Endothelial cell of umbilical vein (primary cell): ENCODE results near the gene LTF. TPM values are rescaled to one million over a fixed set of nuclear protein-coding genes. Genes with fewer than 3 reads are reported as not detected.

Experiments
- BruUV-seq: library from RNA; stranded (reverse); fragments of 400-500 nt; replicated peaks from 2 replicates; lab custom pipeline; 2021; lab: Mats Ljungman, UMichigan
- CTCF ChIA-PET: fragments of 300-600, 350-600 bp; sonication (Branson Sonifier 250); formaldehyde crosslinking; loops from one replicate; lab custom pipeline; 2021; ENCODE audit warnings: antibody characterized with exemption, inconsistent platforms; lab: Charles Lee
- POLR2A ChIA-PET: fragments of 300-600, 350-600 bp; sonication (Branson Sonifier 250); formaldehyde crosslinking; loops from one replicate; lab custom pipeline; 2021; ENCODE audit warnings: antibody characterized with exemption, inconsistent platforms; lab: Charles Lee
- DNase-seq: peaks from one replicate; pipeline ENCODE4 v3.0.0-alpha.2; 2011; ENCODE audit warnings: low read depth, low spot score
- FAIRE-seq: peaks from 2 replicates; lab custom pipeline; 2011; peaks lifted over from hg19 to GRCh38; lab: Jason Lieb, UNC
- H2AFZ ChIP-seq: 2 replicates; pipeline ENCODE4 v1.6.0; 2012; ENCODE audit warnings: low read depth, low read length, control low read depth, inconsistent platforms
- H3K27ac ChIP-seq: 2 replicates; pipeline ENCODE4 v1.5.1; 2011; ENCODE audit warnings: low read depth, mild to moderate bottlenecking, control low read depth, low read length, moderate library complexity; ENCODE audit not compliant: insufficient read depth
- H3K27me3 ChIP-seq, 2 experiments: 2 replicates each; pipeline versions ENCODE4 v1.6.0 to v1.6.1; 2011; ENCODE audit warnings: low read length in 2 of 2, mixed read lengths in 1 of 2; ENCODE audit not compliant: control insufficient read depth in 2 of 2, insufficient read depth in 2 of 2
- H3K36me3 ChIP-seq, 2 experiments: 2 replicates in 1 of 2; 3 replicates in 1 of 2; pipeline ENCODE4 v1.5.1; 2011; ENCODE audit warnings: low read length in 2 of 2, mild to moderate bottlenecking in 1 of 2, moderate library complexity in 1 of 2; ENCODE audit not compliant: control insufficient read depth in 2 of 2, insufficient read depth in 2 of 2; ENCODE audit errors: extremely low read depth in 1 of 2
- H3K4me1 ChIP-seq: 3 replicates; pipeline ENCODE4 v1.5.1; 2011; ENCODE audit warnings: mild to moderate bottlenecking, low read length; ENCODE audit not compliant: control insufficient read depth, insufficient read depth; ENCODE audit errors: extremely low read depth
- H3K4me2 ChIP-seq: 2 replicates; pipeline ENCODE4 v1.6.1; 2011; ENCODE audit warnings: low read length, control low read depth, mixed read lengths; ENCODE audit not compliant: insufficient read depth
- H3K4me3 ChIP-seq, 3 experiments: fragments of 200-600 bp in 1 of 3; sonication (generic), shearing (Covaris generic) in 1 of 3; replicated peaks in 1 of 3; 2 replicates each; pipeline ENCODE4 v1.5.1; 2011 to 2016; ENCODE audit warnings: control low read depth in 3 of 3, low read length in 3 of 3, mild to moderate bottlenecking in 2 of 3, inconsistent platforms in 1 of 3, low read depth in 1 of 3, moderate library complexity in 1 of 3; ENCODE audit not compliant: insufficient read depth in 1 of 3
- H3K79me2 ChIP-seq: 2 replicates; pipeline ENCODE4 v1.6.0; 2012; ENCODE audit warnings: low read length, inconsistent platforms; ENCODE audit not compliant: control insufficient read depth, insufficient read depth
- H3K9ac ChIP-seq: replicated peaks from 2 replicates; pipeline ENCODE3; 2011; ENCODE audit warnings: low read length, control low read depth; ENCODE audit not compliant: insufficient read depth; ENCODE audit errors: extremely low read depth
- H3K9me1 ChIP-seq: replicated peaks from 3 replicates; pipeline ENCODE4 v1.6.0; 2011; ENCODE audit warnings: mild to moderate bottlenecking, low read length; ENCODE audit not compliant: control insufficient read depth, insufficient read depth; ENCODE audit errors: extremely low read depth
- H3K9me3 ChIP-seq: replicated peaks from 2 replicates; pipeline ENCODE4 v1.5.1; 2012; ENCODE audit warnings: low read length, inconsistent platforms; ENCODE audit not compliant: control insufficient read depth, insufficient read depth
- H4K20me1 ChIP-seq: replicated peaks from 2 replicates; pipeline ENCODE3; 2011; ENCODE audit warnings: mild to moderate bottlenecking, low read length; ENCODE audit not compliant: control insufficient read depth, insufficient read depth; ENCODE audit errors: extremely low read depth
- CTCF ChIP-seq, 2 donors: IDR thresholded peaks; 1 replicate in 1 of 2; 2 replicates in 1 of 2; pipeline ENCODE4 v1.5.1; 2011; ENCODE audit warnings: low read length in 2 of 2, mild to moderate bottlenecking in 2 of 2, moderate library complexity in 2 of 2, control low read depth in 1 of 2, inconsistent platforms in 1 of 2, low read depth in 1 of 2; ENCODE audit not compliant: insufficient read depth in 1 of 2; ENCODE audit errors: extremely low read depth in 1 of 2
- EZH2 ChIP-seq: IDR thresholded peaks from 2 replicates; pipeline ENCODE4 v1.6.1; 2012; ENCODE audit warnings: borderline replicate concordance, low read depth, mild to moderate bottlenecking, moderate library complexity, low read length, inconsistent platforms; ENCODE audit not compliant: severe bottlenecking
- FOS ChIP-seq: IDR thresholded peaks from 2 replicates; pipeline ENCODE4 v1.6.1; 2011; ENCODE audit warnings: mild to moderate bottlenecking, low read length, moderate library complexity, borderline replicate concordance; ENCODE audit not compliant: insufficient read depth
- GATA2 ChIP-seq: IDR thresholded peaks from 2 replicates; pipeline ENCODE4 v1.7.0; 2011; ENCODE audit warnings: low read depth, mild to moderate bottlenecking, moderate library complexity, mixed read lengths, low read length; ENCODE audit not compliant: insufficient read length, insufficient read depth
- JUN ChIP-seq: IDR thresholded peaks from 2 replicates; pipeline ENCODE4 v1.6.1; 2011; ENCODE audit warnings: borderline replicate concordance, low read depth; ENCODE audit not compliant: insufficient read length, insufficient read depth
- MYC ChIP-seq: IDR thresholded peaks from one replicate; pipeline ENCODE4 v1.6.1; 2011; ENCODE audit warnings: mild to moderate bottlenecking, low read depth, low read length
- POLR2A ChIP-seq: IDR thresholded peaks from 2 replicates; pipeline ENCODE4 v1.6.1; 2012; ENCODE audit warnings: low read depth, mild to moderate bottlenecking, control low read depth, low read length
- POLR2AphosphoS5 ChIP-seq: IDR thresholded peaks from 2 replicates; pipeline ENCODE4 v1.6.1; 2012; ENCODE audit warnings: low read depth, mild to moderate bottlenecking, control low read depth, low read length, moderate library complexity; ENCODE audit not compliant: insufficient read depth
- dilution Hi-C: fragments of 300-500 bp; cut with MboI; formaldehyde crosslinking; loops from one replicate; pipeline ENCODE4 v1.15.0; 2019; ENCODE audit warnings: low sequenced_read_pairs; ENCODE audit not compliant: extremely low pct_ligation_motif_present
- intact Hi-C: fragments of 100-400 bp; cut with micrococcal nuclease; formaldehyde crosslinking; loops from one replicate; pipeline ENCODE4 v1.10.0; 2022
- polyA plus RNA-seq, 4 experiments: library from polyadenylated mRNA; depleted of rRNA in 3 of 4; stranded (reverse) in 3 of 4; unstranded in 1 of 4; fragments of >200 nt; gene quantifications; 2 replicates each; pipeline versions ENCODE4 v1.2.1 to v1.2.3, GENCODE V29; 2011 to 2012; ENCODE audit warnings: missing spikeins in 1 of 4
- total RNA-seq: library from RNA; stranded (reverse); gene quantifications from 2 replicates; pipeline ENCODE4 v1.2.3, GENCODE V29; 2021
- TF ChIP-seq, protein P1 (sequence below): IDR thresholded peaks from 2 replicates; pipeline ENCODE4 v1.6.1; 2011; ENCODE audit not compliant: insufficient read depth, insufficient read length

The LTF gene
- total and polyA plus RNA-seq, 2 donors (not counting 3 experiments of a cell fraction or from before 2014, with no cell fraction given) = not detected

DNA sequence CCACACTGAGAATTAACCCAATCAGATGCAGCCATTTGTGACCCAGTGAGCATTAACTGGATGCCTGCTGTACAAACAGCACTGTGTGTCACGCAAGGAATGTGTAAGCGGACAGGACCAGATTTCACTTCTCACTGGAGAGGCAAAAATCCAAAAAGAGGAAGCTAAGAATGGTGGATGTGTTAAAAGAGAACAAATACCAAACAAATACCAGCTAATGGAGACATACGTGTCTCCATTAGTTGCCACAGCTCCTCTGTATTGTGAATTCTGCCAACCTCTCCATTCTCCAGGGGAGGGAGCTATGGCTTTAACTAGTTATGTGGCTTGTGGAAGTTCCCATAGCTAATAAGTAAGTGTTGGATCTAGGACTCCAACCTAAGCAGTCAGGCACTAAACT, 2.6 kb downstream of the LTF start:
- Histone ChIP-seq H3K4me2 (no peak overlapping the region), H2AFZ (no peak overlapping the region), H3K9me1 (no peaks in the 10 kb centered on the region), H3K9ac (no peak overlapping the region), H3K4me1 (no peaks in the 10 kb centered on the region), H3K27me3 (no peaks in the 10 kb centered on the region), H4K20me1 (no peaks in the 10 kb centered on the region), H3K36me3 (no peaks in the 10 kb centered on the region), H3K27ac (no peak overlapping the region), H3K79me2 (no peaks in the 10 kb centered on the region), H3K9me3 (no peaks in the 10 kb centered on the region), H3K4me3 (no peak overlapping the region)
- POLR2A ChIA-PET = no interaction called here
- no peak for TF ChIP-seq MYC
- no peak for TF ChIP-seq JUN
- no peak for TF ChIP-seq GATA2
- DNase-seq (no peak), FAIRE-seq (no peak)
- dilution Hi-C loops = no loop called here
- CTCF ChIA-PET = interaction anchor here (0.5 to 3.3 kb wide), 14 partner anchors 10 to 202 kb away, joined by 3 to 34 read pairs (median 4); no protein-coding TSS in a partner anchor
- BruUV-seq = no TSS peak
- intact Hi-C loops = no loop called here

GRCh38 chr3:46460051-46460450, 4.7 kb downstream of the LTF start:
- Histone ChIP-seq H3K4me1 (no peaks in the 10 kb centered on the region), H3K36me3 (no peaks in the 10 kb centered on the region), H3K4me3 (no peak overlapping the region), H3K9me1 (no peaks in the 10 kb centered on the region), H3K9ac (no peak overlapping the region), H3K4me2 (no peak overlapping the region), H3K27me3 (no peaks in the 10 kb centered on the region), H2AFZ (no peak overlapping the region), H4K20me1 (no peaks in the 10 kb centered on the region), H3K27ac (no peak overlapping the region), H3K79me2 (no peaks in the 10 kb centered on the region), H3K9me3 (no peaks in the 10 kb centered on the region)
- TF ChIP-seq CTCF (IDR thresholded peaks at IDR 0.05; ENCODE audit: extremely low read depth in 1 of 2, insufficient read depth in 1 of 2, low read depth in 1 of 2, low read length in 2 of 2) (no peak), GATA2 (no peak), FOS (no peak), JUN (no peak), POLR2AphosphoS5 (no peak), POLR2A (no peak), EZH2 (no peak), MYC (no peak)
- TF ChIP-seq, protein P1, sequence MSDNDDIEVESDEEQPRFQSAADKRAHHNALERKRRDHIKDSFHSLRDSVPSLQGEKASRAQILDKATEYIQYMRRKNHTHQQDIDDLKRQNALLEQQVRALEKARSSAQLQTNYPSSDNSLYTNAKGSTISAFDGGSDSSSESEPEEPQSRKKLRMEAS = no peak
- DNase-seq = no peak
- dilution Hi-C loops = no loop called here
- CTCF ChIA-PET = interaction anchor here (1.0 to 2.2 kb wide), 2 partner anchors 10 to 18 kb away, joined by 3 to 9 read pairs; no protein-coding TSS in a partner anchor
- intact Hi-C loops = no loop called here
- POLR2A ChIA-PET = no interaction called here
- BruUV-seq = no TSS peak
- FAIRE-seq = no peak
